Thyroid gland (tissue), 4 donors: ENCODE results near the gene SLITRK1.

Experiments used
- CTCF ChIP-seq, 6 experiments: fragments of 200-600 bp in 3 of 6; fragments of 450-650 bp in 3 of 6; sonication (generic) in 3 of 6; IDR thresholded peaks; one replicate each; pipeline ENCODE4 v1.5.1; 2016 to 2019; ENCODE audit warnings: antibody characterized with exemption in 6 of 6, mild to moderate bottlenecking in 2 of 6, inconsistent platforms in 1 of 6, moderate library complexity in 1 of 6
- POLR2A ChIP-seq, 2 donors: fragments of 450-650 bp; IDR thresholded peaks; one replicate each; pipeline ENCODE4 v1.6.1; 2017; ENCODE audit warnings: antibody characterized with exemption in 2 of 2, mild to moderate bottlenecking in 2 of 2, moderate library complexity in 1 of 2

- no peak for TF ChIP-seq POLR2A (IDR thresholded peaks at IDR 0.05)
- no peak for TF ChIP-seq CTCF (IDR thresholded peaks at IDR 0.05)
Observed at GRCh38 chr13:83919775-83920174, 37.5 kb upstream of the SLITRK1 start.
